Astrocyte (in vitro differentiated cells and primary cell): ENCODE data around the gene ARAP2. TPM values are rescaled to one million over a fixed set of nuclear protein-coding genes. Genes with fewer than 3 reads are reported as not detected.

Experiments used
- DNase-seq: peaks from one replicate; pipeline ENCODE4 v3.0.0-alpha.2; 2010; ENCODE audit warnings: low read depth
- FAIRE-seq: peaks from 2 replicates; lab custom pipeline; 2011; peaks lifted over from hg19 to GRCh38; lab: Jason Lieb, UNC
- H2AFZ ChIP-seq: 2 replicates; pipeline ENCODE4 v1.6.0; 2012; ENCODE audit warnings: low read depth, low read length, inconsistent platforms
- H3K27ac ChIP-seq: 2 replicates; pipeline ENCODE4 v1.5.1; 2011; ENCODE audit warnings: low read depth, low read length, inconsistent platforms
- H3K27me3 ChIP-seq: 2 replicates; pipeline ENCODE4 v1.6.0; 2011; ENCODE audit warnings: low read length, inconsistent platforms; ENCODE audit not compliant: insufficient read depth
- H3K36me3 ChIP-seq: 2 replicates; pipeline ENCODE4 v1.5.1; 2011; ENCODE audit warnings: low read length, inconsistent platforms; ENCODE audit not compliant: insufficient read depth
- H3K4me1 ChIP-seq: 2 replicates; pipeline ENCODE4 v1.5.1; 2011; ENCODE audit warnings: low read length, inconsistent platforms; ENCODE audit not compliant: insufficient read depth
- H3K4me2 ChIP-seq: 2 replicates; pipeline ENCODE4 v1.6.0; 2012; ENCODE audit warnings: low read length, inconsistent platforms
- H3K4me3 ChIP-seq: 2 replicates; pipeline ENCODE4 v1.5.1; 2011; ENCODE audit warnings: low read depth, mild to moderate bottlenecking, low read length, inconsistent platforms; ENCODE audit not compliant: insufficient read depth
- H3K79me2 ChIP-seq: 2 replicates; pipeline ENCODE4 v1.6.0; 2012; ENCODE audit warnings: mild to moderate bottlenecking, low read length, inconsistent platforms; ENCODE audit not compliant: insufficient read depth
- H3K9ac ChIP-seq: 2 replicates; pipeline ENCODE4 v1.6.0; 2012; ENCODE audit warnings: mild to moderate bottlenecking, low read length, inconsistent platforms
- H3K9me3 ChIP-seq: 2 replicates; pipeline ENCODE4 v1.5.1; 2012; ENCODE audit warnings: low read depth, mild to moderate bottlenecking, low read length, inconsistent platforms; ENCODE audit not compliant: insufficient read depth
- H4K20me1 ChIP-seq: 2 replicates; pipeline ENCODE4 v1.6.0; 2012; ENCODE audit warnings: low read length, inconsistent platforms; ENCODE audit not compliant: insufficient read depth
- H3K27ac Mint-ChIP-seq: one replicate; pipeline ENCODE4 v1.8.0; 2021; ENCODE audit warnings: mild to moderate bottlenecking, mixed read lengths; ENCODE audit not compliant: unreplicated experiment
- H3K27me3 Mint-ChIP-seq: one replicate; pipeline ENCODE4 v1.8.0; 2021; ENCODE audit warnings: low read depth, mixed read lengths; ENCODE audit not compliant: unreplicated experiment
- H3K36me3 Mint-ChIP-seq: one replicate; pipeline ENCODE4 v1.8.0; 2021; ENCODE audit warnings: low read depth, mixed read lengths; ENCODE audit not compliant: unreplicated experiment
- H3K4me1 Mint-ChIP-seq: one replicate; pipeline ENCODE4 v1.8.0; 2021; ENCODE audit warnings: low read depth, mixed read lengths; ENCODE audit not compliant: unreplicated experiment
- H3K4me3 Mint-ChIP-seq: one replicate; pipeline ENCODE4 v1.8.0; 2021; ENCODE audit warnings: mild to moderate bottlenecking, moderate library complexity, mixed read lengths; ENCODE audit not compliant: unreplicated experiment
- H3K9me3 Mint-ChIP-seq: one replicate; pipeline ENCODE4 v1.8.0; 2021; ENCODE audit warnings: mild to moderate bottlenecking, mixed read lengths; ENCODE audit not compliant: unreplicated experiment
- CTCF ChIP-seq: IDR thresholded peaks from 2 replicates; pipeline ENCODE4 v1.5.1; 2011; ENCODE audit warnings: low read depth, mild to moderate bottlenecking, inconsistent platforms, low read length, moderate library complexity; ENCODE audit not compliant: insufficient read depth
- EZH2 ChIP-seq: IDR thresholded peaks from 2 replicates; pipeline ENCODE4 v1.6.1; 2012; ENCODE audit warnings: mild to moderate bottlenecking, low read length, inconsistent platforms; ENCODE audit not compliant: insufficient read depth
- total RNA-seq: library from RNA; stranded (reverse); gene quantifications from 2 replicates; pipeline ENCODE4 v1.2.1, GENCODE V29; 2021

ARAP2 gene
- total RNA-seq, 1 donor from 2014 or later = 9.6 TPM

- Histone ChIP-seq H3K79me2 (no peaks in the 10 kb centered on the region), H3K27me3 (no peaks in the 10 kb centered on the region), H3K4me1 (no peaks in the 10 kb centered on the region), H3K27ac (no peak overlapping the region), H3K9ac (no peak overlapping the region), H4K20me1 (no peaks in the 10 kb centered on the region), H3K4me3 (no peak overlapping the region), H3K36me3 (no peaks in the 10 kb centered on the region), H3K9me3 (no peaks in the 10 kb centered on the region), H3K4me2 (no peak overlapping the region), H2AFZ (no peak overlapping the region)
- Mint-ChIP-seq H3K27ac (no peak overlapping the region), H3K4me3 (no peak overlapping the region), H3K9me3 (no peaks in the 10 kb centered on the region), H3K4me1 (peaks cover 8% of the 10 kb centered on the region), H3K27me3 (no peaks in the 10 kb centered on the region), H3K36me3 (no peaks in the 10 kb centered on the region)
- TF ChIP-seq EZH2 = no peak
- TF ChIP-seq CTCF = no peak
- DNase-seq (no peak), FAIRE-seq (no peak)
These were observed 54.6 kb downstream of the ARAP2 start for GRCh38 chr4:36189511-36190226.

GRCh38 chr4:36187723-36188333, 56.5 kb downstream of the ARAP2 start:
- H4K20me1 ChIP-seq = no peaks in the 10 kb centered on the region
- H3K9me3 ChIP-seq = no peaks in the 10 kb centered on the region
- H3K4me1 ChIP-seq = no peaks in the 10 kb centered on the region
- H3K4me2 ChIP-seq = no peak overlapping the region
- Mint-ChIP-seq H3K36me3 (no peaks in the 10 kb centered on the region), H3K9me3 (no peaks in the 10 kb centered on the region), H3K27me3 (no peaks in the 10 kb centered on the region), H3K27ac (no peak overlapping the region), H3K4me1 (peaks cover 8% of the 10 kb centered on the region), H3K4me3 (no peak overlapping the region)
- no peak overlapping the region for H3K27ac ChIP-seq
- H2AFZ ChIP-seq = no peak overlapping the region
- H3K27me3 ChIP-seq = no peaks in the 10 kb centered on the region
- H3K36me3 ChIP-seq = no peaks in the 10 kb centered on the region
- H3K79me2 ChIP-seq = no peaks in the 10 kb centered on the region
- DNase-seq (peak; percentile 16), FAIRE-seq (no peak)
- TF ChIP-seq CTCF (peak; percentile 80), EZH2 (no peak)
- H3K4me3 ChIP-seq = no peak overlapping the region
- H3K9ac ChIP-seq = no peak overlapping the region
